ENCODE data around the gene AGPAT2.
"Not testable (repeated sequence)": the region's sequence is repeated elsewhere in the genome, so short reads cannot be mapped to it uniquely, and the experiment has no call there.

AGPAT2 gene

DNA sequence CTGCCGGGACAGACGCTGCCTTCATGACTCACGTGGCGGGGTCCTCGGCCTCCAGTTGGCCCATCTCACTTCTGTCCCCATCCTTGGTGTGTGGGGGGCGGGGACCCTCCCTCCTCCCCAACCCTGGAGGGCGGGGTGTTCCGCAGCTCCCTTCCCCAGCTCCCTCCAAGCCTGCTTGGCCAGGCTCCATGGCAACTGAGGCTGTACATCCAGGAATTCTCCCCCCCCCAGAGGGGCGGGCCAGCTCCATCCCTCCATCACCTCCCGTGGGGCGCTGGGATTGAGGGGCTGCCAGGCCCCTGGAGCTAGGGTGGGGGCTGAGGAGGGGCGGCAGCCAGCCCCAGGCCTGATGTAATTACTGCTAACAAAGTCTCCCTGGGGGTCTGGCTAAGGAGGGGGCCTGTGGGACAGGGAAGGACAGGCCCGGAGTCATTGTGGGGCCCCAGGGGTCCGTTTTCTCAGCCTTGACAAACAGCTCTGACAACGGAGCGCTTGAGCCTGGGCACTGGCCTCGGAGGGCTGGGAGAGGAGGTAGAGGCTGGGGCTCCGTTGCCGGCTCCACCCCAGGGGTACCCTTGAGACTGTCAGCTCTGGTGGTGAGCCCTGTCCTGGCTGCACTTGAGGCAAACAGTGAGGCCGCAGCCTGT lies 33.1 kb upstream of the AGPAT2 start:
- no peak for DNase-seq

DNA sequence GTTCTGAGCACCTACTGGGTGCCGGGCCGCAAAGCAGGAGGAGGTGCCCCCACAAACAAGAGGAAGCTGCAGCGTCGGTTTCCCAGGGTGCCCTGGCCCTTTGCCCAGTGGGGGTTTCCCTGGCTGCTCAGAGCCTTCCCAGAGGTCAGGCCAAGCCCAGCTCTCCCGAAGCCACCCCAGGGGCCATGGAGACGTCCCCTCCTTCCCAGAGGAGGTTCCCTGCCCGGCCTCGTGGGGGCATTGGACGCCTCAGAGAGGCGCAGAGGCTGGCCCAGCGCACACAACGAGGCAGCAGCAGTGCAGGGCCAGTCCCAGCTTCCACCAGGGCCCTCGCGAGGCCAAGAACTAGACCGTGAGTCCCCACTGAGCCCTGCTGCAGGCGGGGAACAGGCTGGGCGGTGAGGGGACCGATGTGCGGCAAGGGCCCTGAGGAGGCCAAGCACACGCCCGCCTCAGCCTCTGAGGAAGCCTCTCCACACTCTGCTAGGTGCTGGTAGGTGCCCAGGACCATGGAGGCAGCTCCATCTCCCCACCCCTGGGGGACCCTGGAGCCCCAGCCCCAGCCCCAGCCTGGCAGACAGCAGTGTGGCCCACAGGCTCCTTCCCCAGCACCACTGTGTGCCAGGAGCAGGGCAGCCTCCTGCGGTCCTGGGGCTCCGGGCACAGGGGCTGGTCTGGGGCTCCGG lies 32.1 kb upstream of the AGPAT2 start:
- DNase-seq: no peak

DNA sequence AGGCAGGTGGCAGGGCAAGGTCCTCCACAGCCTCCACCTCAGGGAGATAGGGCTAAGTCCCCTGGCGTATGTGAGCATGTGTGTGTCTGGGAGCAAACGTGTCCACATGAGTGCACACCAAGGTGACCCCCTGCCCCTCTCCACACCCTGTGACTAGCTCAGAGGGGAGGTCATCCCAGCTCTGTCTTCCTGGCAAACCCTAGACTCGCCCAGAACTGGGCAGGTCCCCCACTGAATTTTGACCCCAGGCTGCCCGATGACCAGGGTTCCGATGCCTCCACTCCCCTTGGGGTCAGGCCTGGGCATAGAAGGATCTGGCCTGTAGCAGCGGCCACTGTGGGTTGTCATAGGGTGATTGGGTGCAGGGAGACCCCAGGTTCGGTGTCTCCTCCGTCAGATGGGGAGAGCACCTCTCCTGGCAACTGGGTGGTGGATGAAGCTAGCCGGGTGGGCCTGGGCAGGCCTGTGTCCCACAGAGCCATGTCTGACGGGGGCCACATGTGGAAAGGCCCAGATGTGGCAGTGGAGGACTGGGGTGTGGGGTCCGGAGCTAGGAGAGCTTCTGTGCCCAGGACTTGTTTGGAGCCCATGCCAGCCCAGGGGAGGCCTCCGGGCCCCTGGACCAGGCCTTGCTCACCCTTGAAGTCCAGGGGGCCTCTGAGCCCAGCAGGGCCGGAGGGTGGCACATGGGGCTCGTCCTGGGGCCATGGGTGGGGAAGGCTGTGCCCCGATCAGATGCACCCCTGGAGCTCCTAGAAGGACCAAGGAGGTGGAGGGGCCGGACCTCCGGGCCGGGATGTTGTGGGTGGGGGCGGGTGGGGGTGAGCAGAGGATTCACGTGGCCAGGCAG lies 31.3 kb upstream of the AGPAT2 start:
- DNase-seq: no peak

DNA sequence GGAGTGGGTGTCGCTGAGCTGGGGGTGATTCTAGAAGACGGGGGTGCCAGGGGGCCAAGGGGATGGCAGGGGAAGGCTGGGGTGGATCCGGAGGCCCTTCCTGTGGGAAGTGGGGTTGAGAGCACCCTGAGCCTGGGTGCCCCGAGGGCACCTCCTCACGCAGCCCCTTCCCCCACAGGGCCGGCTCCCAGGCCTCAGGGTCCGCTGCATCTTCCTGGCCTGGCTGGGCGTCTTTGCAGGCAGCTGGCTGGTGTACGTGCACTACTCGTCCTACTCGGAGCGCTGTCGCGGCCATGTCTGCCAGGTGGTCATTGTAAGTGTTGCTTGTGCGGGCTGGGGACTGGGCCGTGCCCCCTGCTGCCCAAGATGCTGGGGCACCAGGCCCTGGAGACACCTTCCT lies 30.1 kb upstream of the AGPAT2 start:
- DNase-seq: no peak

DNA sequence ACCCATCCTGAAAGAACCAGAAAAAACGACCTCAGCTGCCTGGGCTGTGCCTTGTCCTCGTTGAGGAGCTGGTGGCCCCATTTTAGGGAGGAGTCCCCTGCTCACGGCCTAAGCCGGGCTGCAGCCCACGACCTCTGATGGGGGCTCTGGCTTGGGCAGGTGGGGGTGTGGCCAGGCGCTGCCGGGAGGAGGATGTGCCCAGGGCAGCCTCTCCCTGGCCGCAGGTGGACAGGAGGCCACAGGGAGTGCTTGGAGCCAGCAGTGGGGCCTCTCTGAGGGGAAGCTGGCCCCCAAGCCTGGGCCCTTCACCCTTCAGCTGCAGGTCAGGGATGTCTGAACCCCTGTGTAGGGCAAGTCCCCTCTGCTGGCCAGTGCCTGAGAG lies 27.6 kb upstream of the AGPAT2 start:
- DNase-seq: no peak

DNA sequence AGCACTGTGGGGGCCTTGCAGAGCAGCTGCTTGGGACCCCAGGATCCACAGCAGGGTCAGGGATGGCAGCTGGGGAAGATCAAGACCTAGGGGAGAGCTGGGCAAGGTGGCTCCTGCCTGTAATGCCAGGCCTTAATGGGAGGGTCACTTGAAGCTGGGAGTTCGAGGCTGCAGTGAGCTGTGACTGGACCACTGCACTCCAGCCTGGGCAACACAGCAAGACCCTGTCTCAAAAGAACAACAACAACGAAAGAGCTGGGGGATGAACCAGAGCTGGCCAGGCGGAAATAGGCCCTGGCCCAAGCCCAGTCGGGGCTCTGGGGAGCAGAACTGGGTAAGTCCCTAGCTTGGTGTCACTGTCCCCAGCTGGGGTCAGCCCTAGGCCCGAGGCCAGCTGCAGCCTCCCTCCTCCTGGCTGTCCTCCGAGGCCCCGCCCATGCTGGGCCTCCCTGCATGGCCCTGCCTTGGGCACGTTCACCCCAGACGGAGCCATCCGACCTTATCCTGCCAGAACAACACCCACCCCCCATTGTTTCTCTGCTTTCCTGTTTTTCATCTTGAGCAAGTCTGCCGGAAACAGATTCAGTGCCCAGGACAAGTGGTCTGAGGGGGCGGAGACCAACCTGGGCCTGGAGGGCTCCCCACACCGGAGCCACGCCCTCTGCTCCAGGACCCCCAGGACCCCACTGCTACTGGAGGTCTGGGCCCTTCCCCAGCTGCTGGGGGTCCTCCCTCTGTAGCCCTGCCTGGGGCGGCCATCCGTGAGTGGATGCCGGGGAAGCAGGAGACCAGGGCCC lies 27.0 kb upstream of the AGPAT2 start:
- DNase-seq: no peak

DNA sequence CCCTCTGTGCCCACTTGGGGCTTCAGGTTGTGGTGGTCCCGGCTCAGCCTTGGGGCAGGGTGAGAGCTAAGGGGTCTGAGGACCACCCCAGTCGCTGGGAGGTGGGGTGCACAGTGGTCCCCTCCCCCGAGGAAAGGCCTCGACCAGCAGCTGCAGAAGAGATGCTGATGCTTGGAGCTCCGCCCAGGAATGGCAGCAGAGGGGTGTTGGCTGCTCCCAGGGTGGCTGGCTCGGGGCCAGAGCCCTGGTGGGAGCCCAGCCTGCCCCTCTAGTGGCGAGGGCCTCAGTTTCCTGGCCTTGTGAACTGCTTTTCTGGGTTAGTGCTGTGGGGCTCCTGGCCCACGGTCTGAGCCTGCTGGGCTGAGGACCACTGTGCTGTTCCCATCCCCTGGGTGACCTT lies 26.3 kb upstream of the AGPAT2 start:
- no peak for DNase-seq

DNA sequence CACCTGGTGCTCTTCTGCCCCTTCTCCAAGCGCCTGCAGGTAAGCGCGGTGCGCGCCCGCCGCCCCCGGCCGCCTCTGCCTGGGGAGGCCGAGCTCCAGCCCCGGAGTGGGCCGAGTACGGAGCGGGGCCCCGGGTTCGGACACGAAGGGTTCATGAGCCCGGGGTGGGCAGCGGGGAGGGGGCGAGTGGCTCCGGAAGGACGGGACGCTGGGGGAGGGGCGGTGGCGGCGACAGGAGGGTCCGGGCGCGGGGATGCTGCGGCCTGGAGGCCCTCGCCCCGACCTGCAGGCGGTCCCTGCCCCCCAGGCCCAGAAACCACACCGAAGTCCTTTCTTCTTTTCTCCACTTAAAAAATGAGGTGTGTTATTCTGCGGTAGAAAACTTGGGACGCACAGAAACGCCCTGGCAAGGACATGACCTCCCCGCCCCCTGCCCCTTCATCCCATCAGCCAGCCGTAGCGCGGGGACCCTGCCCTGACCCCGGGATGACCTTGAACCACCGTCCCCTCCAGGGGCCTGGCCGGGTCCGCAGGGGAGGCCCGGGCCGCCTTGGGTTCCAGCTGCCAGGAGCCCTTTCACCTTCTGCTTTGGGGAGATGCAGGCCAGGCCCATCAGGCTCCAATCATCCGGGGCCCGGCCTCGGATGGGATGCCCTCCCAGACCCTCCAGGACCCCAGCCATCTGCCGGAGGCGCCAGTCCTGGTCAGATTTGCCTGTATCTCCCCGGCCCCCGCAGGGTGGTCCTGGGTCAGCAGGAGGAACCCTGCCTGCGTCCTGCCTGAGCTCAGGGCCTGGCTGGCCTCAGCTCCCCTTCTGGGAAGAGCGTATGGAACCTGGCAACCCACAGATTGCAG lies 25.7 kb upstream of the AGPAT2 start:
- no peak for DNase-seq

DNA sequence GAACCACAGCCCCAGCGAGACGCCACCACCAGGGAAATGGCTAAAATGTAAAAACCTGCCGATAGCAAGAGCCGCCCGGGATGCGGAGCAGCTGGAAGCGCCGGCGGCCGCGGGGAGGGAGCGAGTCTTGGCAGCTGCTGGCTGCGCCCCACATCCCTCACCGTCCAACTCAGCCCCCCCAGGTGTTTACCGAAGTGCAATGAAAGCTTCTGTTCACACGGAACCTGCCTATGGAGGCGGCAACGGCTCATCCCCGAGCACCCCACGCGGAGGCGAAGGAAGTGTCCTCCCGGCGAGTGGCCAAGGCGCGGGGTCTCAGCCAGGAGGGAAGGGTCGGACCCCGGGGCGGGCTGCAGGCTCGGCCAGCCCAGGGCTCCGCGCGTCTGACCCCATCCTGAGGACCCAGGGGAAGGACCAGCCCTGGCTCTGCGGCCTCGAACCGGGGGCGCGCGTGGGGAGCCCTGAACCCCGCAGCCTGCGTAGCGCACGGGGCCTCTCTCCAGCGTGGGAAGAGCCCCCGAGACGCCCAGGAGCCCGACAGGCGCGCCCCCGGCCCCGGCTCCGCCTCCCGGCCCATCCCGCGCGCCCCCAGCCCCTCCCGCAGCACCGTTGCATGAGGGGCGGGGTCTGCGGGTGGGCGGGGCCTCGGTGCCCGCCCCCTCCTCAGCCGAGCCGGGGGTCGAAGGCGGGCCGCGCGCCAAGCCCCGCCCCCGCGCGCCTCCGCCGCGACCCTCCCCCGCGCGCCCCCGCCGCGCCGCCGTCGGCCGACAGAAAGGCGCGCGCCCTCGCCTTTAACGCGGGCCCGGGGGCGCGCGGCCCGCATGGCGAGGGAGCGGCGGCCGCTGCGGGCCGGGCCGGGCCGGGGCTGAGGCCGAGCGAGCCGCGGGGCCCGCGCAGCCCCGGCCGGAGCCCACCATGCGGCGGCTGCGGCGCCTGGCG lies 24.8 kb upstream of the AGPAT2 start, which contains the start of gene DIPK1B:
TSS of gene DIPK1B (plus strand) at position 822 of the 939 bp plus-strand sequence. CDS start at position 916, 94 bp downstream.
- no peak for DNase-seq

DNA sequence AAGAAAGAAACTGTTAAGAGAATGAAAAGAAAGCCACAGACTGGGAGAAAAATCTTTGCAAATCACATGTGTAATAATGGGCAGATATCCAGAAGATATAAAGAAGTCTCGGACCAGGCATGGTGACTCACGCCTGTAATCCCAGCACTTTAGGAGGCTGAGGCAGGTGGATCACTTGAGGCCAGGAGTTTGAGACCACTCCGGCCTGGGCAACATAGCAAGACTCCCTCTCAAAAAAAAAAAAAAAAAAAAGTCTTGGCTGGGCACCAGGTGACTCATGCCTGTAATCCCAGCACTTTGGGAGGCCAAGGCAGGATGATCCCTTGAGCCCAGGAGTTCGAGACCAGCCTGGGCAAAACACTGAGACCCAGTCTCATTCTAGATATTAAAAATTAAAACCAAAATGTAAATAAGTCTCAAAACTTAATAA lies 24.0 kb upstream of the AGPAT2 start:
- not testable (repeated sequence) for DNase-seq

DNA sequence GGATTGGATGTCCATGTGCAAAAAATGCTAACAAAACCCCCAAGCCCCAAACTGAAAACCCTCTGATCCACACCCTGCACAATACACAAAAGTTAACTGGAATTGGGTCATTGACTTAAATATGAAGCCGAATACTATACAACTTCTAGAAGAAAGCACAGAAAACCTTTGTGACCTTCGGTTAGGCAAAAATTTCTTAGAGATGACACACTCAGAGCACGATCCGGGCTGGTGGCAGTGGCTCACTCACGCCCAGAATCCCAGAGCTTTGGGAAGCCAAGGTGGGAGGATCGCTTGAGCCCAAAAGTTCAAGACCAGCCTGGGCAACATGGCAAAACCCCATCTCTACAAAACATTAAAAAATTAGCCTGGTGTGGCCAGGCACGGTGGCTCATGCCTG lies 23.3 kb upstream of the AGPAT2 start:
- no peak for DNase-seq

DNA sequence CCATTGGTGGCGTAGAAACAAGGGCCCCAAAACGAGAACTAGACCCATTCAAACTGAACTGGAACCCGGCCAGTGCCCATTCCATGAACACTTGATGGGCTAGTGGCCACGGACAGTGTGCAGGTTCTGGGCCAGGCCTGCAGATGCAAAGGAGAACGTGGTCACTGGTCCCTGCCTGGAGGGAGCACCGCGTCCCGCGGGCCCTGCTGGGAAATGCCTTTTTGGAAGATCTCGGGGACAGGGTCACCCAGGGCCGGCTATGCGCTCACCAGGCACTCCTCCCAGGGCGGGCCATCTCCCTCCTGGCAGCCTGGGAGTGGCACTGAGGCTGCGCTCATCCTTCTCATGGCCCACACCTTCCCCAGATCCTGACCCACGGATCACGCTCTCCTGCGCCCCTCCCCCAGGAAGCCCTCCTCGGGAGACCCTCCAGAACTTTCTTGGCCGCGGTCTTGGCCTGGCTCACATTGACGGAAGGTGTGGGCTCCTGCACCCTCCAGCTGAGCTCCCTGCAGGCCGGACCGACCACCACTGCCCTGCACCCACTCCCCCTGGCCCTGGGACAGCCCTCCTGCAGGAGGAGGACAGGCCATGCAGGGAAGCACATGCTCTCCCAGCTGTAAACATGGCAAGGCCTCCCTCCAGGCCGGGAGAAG lies 22.3 kb upstream of the AGPAT2 start:
- no peak for DNase-seq

DNA sequence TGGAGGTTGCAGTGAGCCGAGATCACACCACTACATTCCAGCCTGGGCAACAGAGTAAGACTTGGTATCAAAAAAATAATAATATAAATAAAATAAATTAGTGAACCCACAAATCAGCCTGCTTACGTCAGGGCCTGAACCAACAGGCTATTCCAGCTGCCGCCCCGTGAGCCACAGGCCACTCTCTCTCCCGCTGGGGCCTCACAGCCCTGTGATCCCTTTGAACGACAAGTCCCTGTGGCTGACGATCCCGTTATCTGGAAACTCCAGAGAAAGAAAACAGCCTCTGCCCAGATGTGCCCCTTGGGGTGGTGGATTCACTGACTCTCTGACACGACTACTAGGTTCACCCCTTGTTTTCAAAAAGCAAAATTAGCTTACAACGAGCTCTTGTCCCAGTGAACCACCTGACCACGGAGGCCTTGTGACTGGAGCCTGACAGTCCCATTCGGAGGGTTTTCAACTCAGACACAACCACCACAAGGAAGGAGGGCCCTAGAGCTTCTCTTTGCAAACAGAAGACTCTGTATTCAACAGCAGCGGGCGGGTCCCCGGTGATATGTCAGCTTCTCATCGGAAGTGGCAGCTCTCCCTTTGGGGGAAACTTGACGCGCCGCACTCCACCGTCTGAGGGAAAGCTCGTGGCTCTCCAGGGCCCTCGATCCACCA lies 20.7 kb upstream of the AGPAT2 start:
- DNase-seq: no peak

DNA sequence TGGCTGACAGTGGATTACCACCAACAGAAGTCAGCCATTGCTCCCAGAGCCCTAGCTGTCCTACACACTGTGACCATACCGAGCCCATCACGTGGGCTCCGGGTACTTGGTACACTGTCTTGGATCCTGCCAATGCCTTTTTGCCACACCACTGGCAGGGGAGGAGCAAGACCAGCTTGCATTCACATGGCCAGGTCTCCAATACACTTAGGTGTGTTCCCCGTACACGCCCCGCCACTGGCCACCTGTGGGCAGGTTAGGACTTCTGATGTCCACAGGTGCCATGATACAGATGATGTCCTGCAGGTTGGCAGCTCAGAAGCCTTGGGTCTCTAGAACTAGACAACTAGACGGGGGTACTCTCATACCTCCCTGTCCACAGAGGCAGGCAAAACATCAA lies 19.8 kb upstream of the AGPAT2 start:
- no peak for DNase-seq

DNA sequence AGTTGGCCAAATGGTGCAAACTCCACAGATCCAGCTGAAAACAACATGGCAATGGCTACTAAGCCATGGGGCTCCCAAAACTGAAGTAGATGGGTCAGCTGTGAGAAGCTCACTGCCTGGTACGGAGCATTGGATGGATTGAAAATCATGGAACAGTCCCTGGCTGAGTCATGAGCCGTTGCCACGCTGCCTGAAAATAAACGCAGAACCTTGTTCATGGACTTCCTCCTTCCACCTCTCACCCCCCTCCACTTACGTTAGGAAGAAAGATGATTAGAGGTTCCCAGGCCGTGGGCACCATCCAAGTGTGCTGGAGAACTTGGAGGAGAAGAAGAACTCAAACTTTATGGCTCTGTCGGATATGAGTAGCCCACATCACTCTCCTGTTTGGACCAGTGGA lies 18.3 kb upstream of the AGPAT2 start:
- no peak for DNase-seq

DNA sequence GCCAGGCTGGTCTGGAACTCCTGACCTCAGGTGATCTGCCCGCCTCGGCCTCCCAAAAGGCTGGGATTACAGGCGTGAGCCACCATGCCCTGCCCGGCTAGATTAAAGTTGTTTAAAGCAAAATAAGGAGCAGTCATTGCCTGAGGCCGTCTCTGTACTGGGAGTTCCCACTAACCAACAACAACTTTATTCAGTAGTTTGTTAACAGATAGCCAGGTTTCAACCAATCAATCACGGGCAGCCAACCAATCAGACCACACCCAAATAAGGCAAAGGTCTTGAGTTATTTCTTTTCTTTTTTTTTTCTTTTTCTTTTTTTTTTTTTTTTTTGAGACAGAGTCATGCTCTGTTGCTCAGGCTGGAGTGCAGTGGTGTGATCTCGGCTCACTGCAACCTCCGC lies 17.5 kb upstream of the AGPAT2 start:
- DNase-seq: not testable (repeated sequence)

DNA sequence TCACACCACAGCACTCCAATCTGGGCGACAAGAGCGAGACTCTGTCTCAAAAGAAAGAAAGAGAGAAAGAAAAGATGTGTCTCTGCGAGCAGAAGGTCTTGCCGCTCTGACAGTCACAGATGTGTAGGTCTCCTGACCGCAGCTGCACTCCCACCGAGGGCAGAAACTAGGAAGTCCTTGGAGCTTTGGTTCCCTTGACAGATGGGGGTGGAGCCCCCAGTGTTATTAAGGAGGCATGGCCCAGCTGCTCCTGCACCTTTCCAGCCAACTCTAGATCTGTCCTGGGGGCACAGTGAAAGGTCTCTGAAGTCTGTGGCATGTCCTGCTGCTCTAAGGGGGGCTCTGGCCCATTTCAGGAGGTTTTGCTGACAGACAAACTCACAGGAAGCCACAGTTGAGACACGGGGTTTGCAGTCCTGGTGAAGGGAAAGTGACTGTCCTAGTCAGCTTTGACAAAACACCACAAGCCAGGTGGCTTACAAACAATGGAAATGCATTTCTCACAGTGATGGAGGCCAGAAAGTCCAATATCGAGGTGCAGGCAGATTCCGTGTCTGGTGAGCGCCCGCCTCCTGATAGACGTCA lies 16.1 kb upstream of the AGPAT2 start:
- no peak for DNase-seq

DNA sequence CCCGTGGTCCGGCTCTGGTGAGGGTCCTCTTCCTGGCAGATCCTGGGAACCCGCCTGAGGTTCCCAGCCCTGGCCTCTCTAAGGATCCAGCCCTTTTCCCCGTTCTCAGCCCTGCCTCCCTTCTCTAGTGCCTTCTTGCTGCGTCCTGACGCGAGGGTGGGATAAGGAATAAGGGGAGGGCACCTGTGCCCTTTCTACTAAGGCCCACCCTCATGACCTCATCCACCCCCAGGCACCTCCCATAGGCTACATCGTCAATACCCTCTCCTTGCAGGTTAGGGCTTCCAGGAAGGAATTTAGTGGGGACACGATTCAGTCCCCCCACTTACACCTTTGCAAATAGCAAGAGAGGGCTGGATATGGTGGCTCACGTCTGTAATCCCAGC lies 14.4 kb upstream of the AGPAT2 start:
- no peak for DNase-seq

DNA sequence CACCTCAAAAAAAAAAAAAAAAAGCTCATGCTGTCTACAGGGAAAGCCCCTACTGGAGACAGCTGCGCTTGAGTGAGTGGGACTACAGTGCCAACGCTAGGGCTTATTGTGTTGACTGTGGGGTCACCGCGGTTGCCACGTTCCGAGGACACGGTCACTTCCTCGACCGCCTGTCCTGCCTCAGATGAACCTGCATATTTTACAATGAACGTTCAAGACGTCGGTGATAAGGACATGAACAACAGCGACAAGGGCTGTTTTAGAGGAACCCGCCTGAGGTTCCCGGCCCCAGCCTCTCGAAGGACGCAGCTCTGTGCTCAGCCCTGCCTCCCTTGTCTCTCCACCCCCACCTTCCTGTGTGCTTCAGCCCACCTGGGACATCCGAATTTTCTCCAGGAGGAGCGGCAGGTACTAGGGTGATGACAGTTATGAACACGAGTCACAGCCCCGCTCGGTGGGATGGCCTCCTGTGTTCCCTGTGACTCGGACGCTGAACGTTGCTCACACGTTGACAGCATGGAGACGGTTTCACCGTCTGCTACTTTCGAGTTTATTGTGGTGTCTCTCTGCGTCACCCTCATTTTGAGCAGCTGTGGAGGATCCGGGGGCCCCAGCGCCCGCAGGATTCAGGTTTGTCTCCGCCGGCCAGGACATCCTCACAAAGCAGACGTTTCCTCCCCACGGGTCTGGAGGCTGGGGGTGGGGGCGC lies 13.9 kb upstream of the AGPAT2 start:
- DNase-seq: peak; percentile 55
